SIG-M5 treated with dmso at 0.1 percent for 504 hours (cell line): ENCODE data around the gene ATAD5.
"Not testable (repeated sequence)": the region's sequence is repeated elsewhere in the genome, so short reads cannot be mapped to it uniquely, and the experiment has no call there.

Experiments
- DNase-seq: peaks from one replicate; lab custom pipeline; 2025; ENCODE audit not compliant: unreplicated experiment; lab: John Stamatoyannopoulos, UW

The ATAD5 gene

DNA sequence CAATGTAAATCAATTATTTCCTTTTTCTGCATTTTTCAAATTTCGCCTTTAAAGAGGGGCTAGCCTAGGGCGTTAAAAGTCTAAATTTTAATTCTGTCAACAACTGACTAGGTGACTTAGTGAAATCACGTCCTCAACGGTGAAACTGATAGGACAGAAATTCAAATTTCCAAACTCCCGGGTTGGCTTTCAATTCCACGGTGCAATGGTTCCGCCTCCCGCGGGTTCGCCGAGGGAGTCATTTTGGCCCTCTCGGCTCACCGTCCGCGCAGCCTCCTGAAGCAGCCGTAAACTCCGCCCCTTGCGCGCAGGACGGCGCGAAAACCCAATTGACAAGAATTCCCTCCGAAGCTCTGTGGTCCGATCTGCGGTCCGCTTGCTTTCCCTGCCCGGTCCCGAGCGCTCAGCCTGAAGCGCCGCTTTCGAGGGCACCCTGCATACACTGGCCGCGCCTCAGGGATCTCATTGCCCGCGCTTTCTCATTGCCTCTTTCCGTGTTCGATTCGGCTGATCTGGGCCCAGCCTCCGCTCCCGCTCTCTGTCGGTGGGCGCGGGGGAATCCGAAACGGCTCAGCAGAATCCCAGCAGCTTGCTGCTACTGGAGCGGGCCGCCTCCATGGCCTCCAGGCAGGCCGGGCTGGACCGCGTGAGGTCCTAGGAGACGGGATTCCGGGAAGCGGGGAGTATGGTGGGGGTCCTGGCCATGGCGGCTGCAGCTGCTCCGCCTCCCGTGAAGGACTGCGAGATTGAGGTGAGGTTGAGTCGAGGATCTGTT lies at the start of gene ATAD5:
TSS of gene ATAD5 (plus strand) at position 304 of the 775 bp plus-strand sequence. CDS start at position 686, 382 bp downstream.
- peak; percentile 85 for DNase-seq

GRCh38 chr17:30782206-30782605 lies 49.6 kb upstream of the ATAD5 start:
- DNase-seq, result no peak

DNA sequence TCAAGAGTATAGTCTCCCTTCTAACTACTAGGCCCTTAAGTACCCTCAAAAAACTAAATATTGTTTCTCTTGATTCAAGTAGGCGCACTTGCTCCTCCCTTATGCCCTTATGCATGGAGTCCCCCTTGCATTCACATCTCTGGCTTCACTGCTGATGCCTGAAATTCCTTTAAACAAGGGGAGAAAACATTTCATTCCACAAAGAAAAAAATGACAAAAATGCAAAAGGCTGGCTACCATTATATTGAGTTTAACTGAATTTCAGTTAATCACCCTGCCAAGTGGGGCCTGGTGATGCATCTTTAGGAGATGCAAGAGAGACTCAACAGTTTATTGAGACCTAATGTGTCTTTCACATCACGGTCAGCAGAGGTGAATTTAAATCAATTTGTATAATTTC lies 42.8 kb upstream of the ATAD5 start:
- DNase-seq, result no peak

DNA sequence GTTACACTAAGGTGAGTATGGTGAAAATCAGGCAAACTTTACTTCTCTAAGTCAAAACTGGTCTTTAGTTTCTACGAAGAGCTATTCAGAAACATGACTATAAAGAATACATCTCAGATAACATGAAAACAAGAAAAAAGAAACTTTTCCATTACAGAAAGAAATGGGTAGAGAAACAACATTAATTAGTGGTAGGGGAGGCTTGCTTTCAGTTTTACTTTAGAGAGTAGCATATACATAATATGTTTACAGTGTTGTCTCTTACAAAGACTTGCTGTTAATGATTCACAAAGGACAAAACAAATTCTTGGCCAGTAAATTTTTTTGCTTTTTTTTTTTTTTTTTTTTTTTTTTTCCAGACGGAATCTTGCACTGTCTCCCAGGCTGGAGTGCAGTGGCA lies 41.5 kb upstream of the ATAD5 start:
- DNase-seq, result no peak

GRCh38 chr17:30793282-30793977 lies 38.3 kb upstream of the ATAD5 start:
- DNase-seq, result no peak

DNA sequence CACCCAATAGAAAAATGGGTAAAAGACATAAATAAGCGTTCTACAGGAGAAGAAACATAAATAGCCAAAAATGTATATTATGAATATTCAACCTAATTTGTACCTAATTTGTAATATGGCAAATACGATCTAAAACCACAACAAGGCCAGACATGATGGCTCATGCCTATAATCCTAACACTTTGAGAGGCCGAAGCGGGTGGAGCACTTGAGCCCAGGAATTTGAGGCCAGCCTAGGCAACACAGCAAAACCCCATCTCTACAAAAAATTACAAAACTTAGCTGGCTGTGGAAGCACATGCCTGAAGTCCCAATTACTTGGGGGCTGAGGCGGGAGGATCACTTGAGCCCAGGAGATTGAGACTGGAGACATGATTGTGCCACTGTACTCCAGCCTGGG lies 37.4 kb upstream of the ATAD5 start:
- no peak for DNase-seq

DNA sequence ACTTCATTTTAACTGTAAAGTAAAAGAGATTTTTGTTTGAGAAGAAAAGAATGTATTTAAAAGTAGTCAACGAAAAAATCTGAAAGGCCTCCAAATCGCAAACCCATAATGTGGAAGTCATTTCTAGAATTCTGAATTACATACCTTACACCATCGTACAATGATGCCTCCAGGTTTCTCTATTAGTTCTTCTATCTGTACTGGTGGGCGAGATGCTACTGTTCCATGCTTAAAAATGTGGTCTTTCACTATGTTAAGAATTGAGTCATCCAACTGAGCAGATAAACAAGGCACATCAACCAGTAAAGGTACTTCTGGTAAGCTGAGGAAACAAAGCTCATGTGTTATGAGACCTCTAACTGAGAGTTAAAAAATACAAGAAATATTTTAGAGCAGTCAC lies 35.8 kb upstream of the ATAD5 start:
- DNase-seq, result no peak

GRCh38 chr17:30801671-30802070 lies 30.1 kb upstream of the ATAD5 start:
- DNase-seq, result no peak

DNA sequence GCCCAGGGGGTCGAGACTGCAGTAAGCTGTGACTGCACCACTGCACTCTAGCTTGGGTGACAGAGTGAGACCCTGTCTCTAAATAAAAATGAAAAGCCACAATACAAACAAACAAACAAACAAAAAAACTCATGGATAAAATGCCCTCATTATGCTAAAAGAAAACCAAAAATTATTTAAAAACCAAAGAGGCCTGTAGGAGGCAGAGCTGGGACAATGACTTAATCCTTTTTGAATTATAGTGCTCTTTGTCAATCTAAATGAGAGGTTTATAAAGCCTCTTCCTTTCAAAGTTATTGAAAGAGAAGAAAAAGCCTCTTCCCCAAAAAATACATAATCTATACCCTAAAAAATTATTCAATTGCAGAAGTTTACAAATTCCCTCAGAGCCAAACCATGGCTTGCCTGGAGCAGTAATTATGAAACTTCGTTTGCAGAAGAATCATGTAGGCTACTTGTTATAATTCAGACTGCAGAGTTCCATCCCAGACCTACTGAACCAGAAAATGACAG lies 25.8 kb upstream of the ATAD5 start:
- no peak for DNase-seq

DNA sequence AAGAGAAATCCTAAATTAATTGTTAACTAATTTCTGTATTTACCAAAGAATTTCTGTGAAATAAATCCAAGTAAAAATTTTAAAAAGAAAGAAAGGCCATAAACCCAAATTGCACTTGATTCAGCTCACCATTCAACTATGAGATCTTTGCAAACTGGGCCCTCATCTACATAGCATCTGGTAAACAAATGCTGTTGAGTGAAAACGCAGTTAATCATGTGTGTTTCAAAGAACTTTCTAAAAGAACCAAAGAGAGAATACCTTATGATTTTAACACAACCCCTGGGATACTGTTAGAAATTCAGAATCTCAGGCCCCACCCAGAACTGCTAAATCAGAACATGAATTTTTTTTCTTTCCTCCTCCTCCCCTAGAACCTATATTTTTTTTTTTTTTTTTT lies 23.9 kb upstream of the ATAD5 start:
- no peak for DNase-seq

DNA sequence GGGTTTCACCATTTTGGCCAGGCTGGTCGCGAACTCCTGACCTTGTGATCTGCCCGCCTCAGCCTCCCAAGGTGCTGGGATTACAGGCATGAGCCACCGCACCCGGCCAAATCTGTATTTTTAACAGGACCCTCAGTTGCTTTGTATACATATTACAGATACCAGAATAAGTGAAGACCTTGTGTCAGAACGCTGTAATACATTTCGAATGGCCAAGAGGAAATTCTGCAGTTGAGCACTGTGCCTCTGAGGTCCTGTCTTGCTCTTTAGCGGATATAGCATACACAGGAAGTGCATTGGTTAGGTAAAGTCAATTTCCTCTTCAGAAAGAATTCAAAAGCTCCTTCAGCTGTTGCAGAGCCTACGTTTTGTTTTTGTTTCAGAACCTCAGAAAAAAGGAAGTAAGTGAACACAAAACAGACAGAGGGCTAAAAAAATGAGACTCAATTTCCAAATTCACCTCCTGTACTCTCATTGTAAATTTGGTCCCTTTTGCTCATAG lies 22.9 kb upstream of the ATAD5 start:
- peak; percentile 97 for DNase-seq

GRCh38 chr17:30809867-30810266 lies 21.9 kb upstream of the ATAD5 start:
- DNase-seq, result no peak

DNA sequence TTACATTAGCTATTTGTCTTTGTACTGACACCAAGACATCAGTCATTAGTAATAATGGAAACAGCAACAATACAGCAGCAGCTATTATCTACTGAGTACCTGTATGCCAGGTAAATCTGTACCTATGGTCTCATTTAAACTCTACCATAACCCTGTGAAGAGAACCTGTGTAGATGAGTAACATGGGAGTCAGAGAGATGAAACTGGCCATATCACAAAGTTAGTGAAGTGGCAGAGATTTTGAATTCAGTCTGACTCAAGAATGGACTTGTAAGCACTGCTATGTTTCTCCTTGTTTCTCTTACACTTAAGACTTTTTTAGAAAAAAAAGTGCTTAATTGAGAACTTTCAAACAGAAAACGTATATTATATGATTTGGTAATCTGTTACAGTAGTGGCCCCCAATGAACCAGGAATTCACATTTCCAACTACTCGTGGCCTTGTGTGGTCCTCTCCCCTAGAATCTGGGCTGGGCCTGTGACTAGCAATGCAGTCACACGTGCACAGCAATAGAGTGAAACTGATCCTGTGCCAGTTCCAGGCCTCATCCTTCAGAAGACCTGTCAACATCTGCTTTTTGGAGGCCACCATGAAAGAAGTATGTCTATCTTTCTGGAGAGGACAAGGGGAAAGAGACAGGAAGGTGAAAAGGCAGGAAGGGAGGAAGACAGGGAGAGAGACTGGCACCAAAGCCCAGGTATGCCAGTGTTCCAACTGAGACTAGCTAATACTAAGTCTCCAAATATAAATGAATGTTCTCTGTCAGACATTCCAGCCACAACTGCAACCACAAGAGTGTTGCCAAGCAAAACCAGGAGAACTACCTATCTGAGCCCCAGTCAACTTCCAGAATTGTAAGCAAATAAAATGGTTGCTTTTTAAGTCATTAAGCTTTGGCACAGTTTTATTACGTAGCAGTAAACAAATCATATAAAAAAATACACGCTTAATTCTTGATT lies 19.3 kb upstream of the ATAD5 start:
- no peak for DNase-seq

DNA sequence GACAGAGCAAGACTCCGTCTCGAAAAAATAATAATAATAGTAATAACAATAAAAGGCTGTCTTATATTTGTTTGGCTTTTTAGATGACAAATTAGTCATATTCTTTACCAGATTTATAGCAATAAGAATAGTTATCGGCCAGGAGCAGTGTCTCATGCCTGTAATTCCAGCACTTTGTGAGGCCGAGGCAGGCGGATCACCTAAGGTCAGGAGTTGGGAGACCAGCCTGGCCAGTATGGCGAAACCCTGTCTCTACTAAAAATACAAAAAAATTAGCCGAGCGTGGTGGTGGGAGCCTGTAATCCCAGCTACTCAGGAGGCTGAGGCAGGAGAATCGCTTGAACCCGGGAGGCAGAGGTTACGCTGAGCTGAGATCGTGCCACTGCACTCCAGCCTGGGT lies 17.5 kb upstream of the ATAD5 start:
- DNase-seq, result not testable (repeated sequence)

- DNase-seq, result peak; percentile 73
These were observed 16.9 kb upstream of the ATAD5 start for GRCh38 chr17:30814860-30815259.

DNA sequence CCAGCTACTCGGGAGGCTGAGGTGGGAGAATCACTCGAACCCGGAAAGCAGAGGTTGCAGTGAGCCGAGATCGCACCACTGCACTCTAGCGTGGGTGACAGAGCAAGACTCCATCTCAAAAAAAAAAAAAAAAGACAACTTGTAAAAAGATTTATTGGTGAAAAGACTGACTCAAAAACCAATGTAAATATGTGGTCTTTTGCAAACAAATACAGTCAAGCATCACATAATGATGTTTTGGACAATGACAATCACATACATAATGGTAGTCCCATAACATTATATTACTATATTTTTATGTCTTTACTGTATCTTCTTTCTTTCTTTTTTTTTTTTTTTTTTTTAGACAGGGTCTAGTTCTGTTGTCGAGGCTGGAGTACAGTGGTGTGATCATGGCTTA lies 15.6 kb upstream of the ATAD5 start:
- DNase-seq, result no peak

DNA sequence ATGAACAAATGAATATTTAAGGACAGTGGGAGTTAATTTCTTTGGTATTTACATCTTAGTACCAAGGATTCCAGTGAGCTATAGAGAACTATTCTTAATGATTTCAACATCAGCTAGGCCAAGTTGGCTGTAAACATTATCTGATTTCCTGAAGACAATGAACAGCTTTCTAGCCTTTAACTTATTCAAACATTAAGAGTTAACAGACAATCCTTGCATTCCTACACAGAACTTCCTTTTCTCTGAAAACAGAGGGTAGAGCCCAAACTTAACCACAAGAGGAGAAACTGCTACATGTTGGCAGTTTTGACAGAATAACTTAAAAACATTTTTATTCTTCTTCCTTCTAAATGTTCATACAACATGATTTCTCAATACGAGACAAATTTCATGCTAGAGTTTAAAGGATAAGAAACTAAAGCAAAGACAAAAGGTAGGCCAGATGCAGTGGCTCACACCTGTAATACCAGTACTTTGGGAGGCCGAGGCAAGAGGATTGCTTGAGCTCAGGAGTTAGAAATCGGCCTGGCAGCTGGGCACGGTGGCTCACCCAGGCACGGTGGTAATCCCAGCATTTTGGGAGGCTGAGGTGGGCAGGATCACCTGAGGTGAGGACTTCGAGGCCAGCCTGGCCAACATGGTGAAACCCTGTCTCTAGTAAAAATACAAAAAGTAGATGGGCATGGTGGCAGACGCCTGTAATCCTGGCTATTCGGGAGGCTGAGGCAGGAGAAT lies 11.6 kb upstream of the ATAD5 start:
- DNase-seq, result no peak

- peak; percentile 50 for DNase-seq
These were observed 9.7 kb upstream of the ATAD5 start for GRCh38 chr17:30821871-30822723.

GRCh38 chr17:30822919-30823318 lies 8.8 kb upstream of the ATAD5 start:
- peak; percentile 34 for DNase-seq
